Ovary (tissue), 3 donors: Measurements from ENCODE around the gene TMEM117.

Source experiments
- CTCF ChIP-seq, 3 donors: fragments of 450-650 bp in 2 of 3; fragments of 200-600 bp in 1 of 3; IDR thresholded peaks; one replicate each; pipeline versions ENCODE4 v1.5.1 to v1.8.0; 2016 to 2022; ENCODE audit warnings: antibody characterized with exemption in 3 of 3, mild to moderate bottlenecking in 1 of 3
- EP300 ChIP-seq: sonication (generic); formaldehyde crosslinking; IDR thresholded peaks from one replicate; pipeline ENCODE4 v1.6.1; 2017; ENCODE audit warnings: antibody characterized with exemption
- POLR2A ChIP-seq: fragments of 450-650 bp; IDR thresholded peaks from one replicate; pipeline ENCODE4 v1.6.1; 2017; ENCODE audit warnings: antibody characterized with exemption, mild to moderate bottlenecking, moderate library complexity
- donor health status: DM: no; HTN: no; CAD: no.

- TF ChIP-seq POLR2A (no peak), CTCF (IDR thresholded peaks at IDR 0.05) (no peak), EP300 (no peak)
Observed at GRCh38 chr12:43816168-43816567, 19.7 kb upstream of the TMEM117 start.
